GM06990 (cell line): Measurements from ENCODE around the gene PROC.

ENCODE experiments used
- DNase-seq: peaks from one replicate; pipeline ENCODE4 v3.0.0-alpha.2; 2011; ENCODE audit not compliant: insufficient read length; ENCODE audit errors: extremely low read depth
- H3K27me3 ChIP-seq: replicated peaks from 2 replicates; pipeline ENCODE4 v1.6.0; 2011; ENCODE audit warnings: low read length; ENCODE audit not compliant: control insufficient read depth, insufficient read depth
- H3K36me3 ChIP-seq: 2 replicates; pipeline ENCODE4 v1.5.1; 2011; ENCODE audit warnings: low read length; ENCODE audit not compliant: control insufficient read depth, insufficient read depth
- H3K4me3 ChIP-seq: replicated peaks from 2 replicates; pipeline ENCODE4 v1.5.1; 2011; ENCODE audit warnings: low read depth, mild to moderate bottlenecking, control low read depth, low read length
- CTCF ChIP-seq: IDR thresholded peaks from 2 replicates; pipeline ENCODE4 v1.5.1; 2011; ENCODE audit warnings: low read length, control low read depth, mild to moderate bottlenecking, inconsistent platforms; ENCODE audit not compliant: insufficient read depth, poor library complexity, severe bottlenecking

Gene PROC

GRCh38 chr2:127418300-127419111 lies at the start of gene PROC:
Gene PROC, plus strand, starts transcription at chr2:127418427. Its CDS starts 1,516 bp downstream, at chr2:127419943.
- Histone ChIP-seq H3K36me3 (no peaks in the 10 kb centered on the region), H3K27me3 (peaks cover 2% of the 10 kb centered on the region; the same call in 1 of the 2 replicates), H3K4me3 (no peak within 1 kb of the TSS)
- DNase-seq = no peak
- TF ChIP-seq CTCF = no peak

- Histone ChIP-seq H3K36me3 (no peaks in the 10 kb centered on the region; the same call in 1 of the 2 replicates), H3K27me3 (no peaks in the 10 kb centered on the region), H3K4me3 (no peak overlapping the region)
- no peak for TF ChIP-seq CTCF
- DNase-seq = no peak
Observed at GRCh38 chr2:127370010-127370409, 48.2 kb upstream of the PROC start.

- no peak for TF ChIP-seq CTCF
- Histone ChIP-seq H3K27me3 (no peaks in the 10 kb centered on the region), H3K36me3 (no peaks in the 10 kb centered on the region; the same call in 1 of the 2 replicates), H3K4me3 (no peak overlapping the region)
- no peak for DNase-seq
Observed at GRCh38 chr2:127371037-127371436, 47.2 kb upstream of the PROC start.

- H3K4me3 ChIP-seq = no peak overlapping the region
- no peaks in the 10 kb centered on the region for H3K27me3 ChIP-seq
- TF ChIP-seq CTCF = no peak
- DNase-seq = no peak
- H3K36me3 ChIP-seq = no peaks in the 10 kb centered on the region; the same call in 1 of the 2 replicates
Observed at GRCh38 chr2:127373362-127374083, 44.7 kb upstream of the PROC start.

- Histone ChIP-seq H3K27me3 (no peaks in the 10 kb centered on the region), H3K36me3 (no peaks in the 10 kb centered on the region; the same call in 1 of the 2 replicates), H3K4me3 (no peak overlapping the region)
- no peak for TF ChIP-seq CTCF
- DNase-seq = no peak
Observed at GRCh38 chr2:127376257-127376656, 42.0 kb upstream of the PROC start.
